ENCODE data around the gene ZDHHC14. TPM values are rescaled to one million over a fixed set of nuclear protein-coding genes. Genes with fewer than 3 reads are reported as not detected.

The ZDHHC14 gene
- total RNA-seq, 1 donor from 2014 or later = 9.3 TPM

DNA sequence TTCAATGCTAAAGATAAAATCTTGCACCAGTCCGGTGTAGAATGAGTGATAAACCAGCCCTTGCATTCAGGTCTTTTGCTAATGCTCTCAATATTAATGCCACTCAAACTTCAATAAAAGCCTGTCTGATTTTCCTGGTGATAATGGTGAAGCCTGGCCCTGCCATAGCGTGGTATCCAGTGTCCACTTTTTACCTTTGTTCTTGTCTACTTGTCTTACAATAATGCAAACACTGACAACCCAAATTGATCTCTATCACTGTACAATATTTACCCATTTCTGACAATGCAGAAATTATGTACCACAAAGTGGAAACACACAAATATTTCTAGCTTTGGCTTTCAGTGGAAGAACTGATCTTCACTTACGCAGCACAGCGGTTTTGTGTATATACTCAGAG lies 189.1 kb downstream of the ZDHHC14 start:
- H3K4me3 ChIP-seq = no peak overlapping the region
- H3K4me1 ChIP-seq = no peaks in the 10 kb centered on the region
- intact Hi-C loops (cut with DNase I) = no loop called here
- H3K9me3 ChIP-seq = no peaks in the 10 kb centered on the region
- ATAC-seq (no peak), DNase-seq (no peak)
- no peak overlapping the region for H3K27ac ChIP-seq
- no peaks in the 10 kb centered on the region for H3K36me3 ChIP-seq
- H3K27me3 ChIP-seq (ENCODE audit: low read depth) = no peaks in the 10 kb centered on the region
- no peak for TF ChIP-seq CTCF (IDR thresholded peaks at IDR 0.05)

- no peak for ATAC-seq
These were observed 189.8 kb downstream of the ZDHHC14 start for GRCh38 chr6:157570752-157571151.

DNA sequence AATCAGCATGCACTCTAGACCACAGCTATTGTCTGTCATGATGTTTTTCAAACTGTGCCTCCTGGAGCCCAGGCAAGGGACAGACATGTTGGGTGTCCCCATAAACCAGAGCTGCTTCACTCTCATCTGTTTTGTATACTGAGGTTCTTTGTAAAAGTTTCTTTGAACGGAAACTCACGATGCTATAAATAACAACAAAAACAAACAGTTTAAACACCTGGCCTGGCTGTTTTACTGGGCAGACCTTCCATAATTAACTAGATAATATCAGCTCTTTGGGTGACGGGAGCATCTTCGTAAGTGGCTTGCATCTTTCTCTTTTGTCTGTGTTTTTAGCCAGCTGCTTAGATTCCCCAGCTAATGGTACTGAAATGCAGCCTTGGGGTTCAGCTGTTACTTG lies 190.3 kb downstream of the ZDHHC14 start:
- no peak for DNase-seq
- H3K4me1 ChIP-seq = no peaks in the 10 kb centered on the region
- no peak overlapping the region for H3K27ac ChIP-seq
- H3K27me3 ChIP-seq (ENCODE audit: low read depth) = no peaks in the 10 kb centered on the region
- TF ChIP-seq CTCF (IDR thresholded peaks at IDR 0.05) = no peak
- no peak overlapping the region for H3K4me3 ChIP-seq
- intact Hi-C loops (cut with DNase I) = no loop called here
- ATAC-seq = no peak
- H3K9me3 ChIP-seq = no peaks in the 10 kb centered on the region
- no peaks in the 10 kb centered on the region for H3K36me3 ChIP-seq

More at GRCh38 chr6:157570752-157571151, 189.8 kb downstream of the ZDHHC14 start:
- DNase-seq = no peak
- Histone ChIP-seq H3K9me3 (no peaks in the 10 kb centered on the region), H3K4me1 (no peaks in the 10 kb centered on the region), H3K27ac (no peak overlapping the region), H3K36me3 (no peaks in the 10 kb centered on the region), H3K4me3 (no peak overlapping the region), H3K27me3 (ENCODE audit: low read depth) (no peaks in the 10 kb centered on the region)
- intact Hi-C loops (cut with DNase I) = no loop called here
- TF ChIP-seq CTCF (IDR thresholded peaks at IDR 0.05) = no peak

- no peak for ATAC-seq
- intact Hi-C loops (cut with DNase I) = no loop called here
These were observed 191.0 kb downstream of the ZDHHC14 start for GRCh38 chr6:157571950-157572349.

GRCh38 chr6:157574851-157575424 lies 193.9 kb downstream of the ZDHHC14 start:
- no peak for TF ChIP-seq CTCF (IDR thresholded peaks at IDR 0.05)
- intact Hi-C loops (cut with DNase I) = no loop called here
- DNase-seq = no peak
- H3K27ac ChIP-seq = no peak overlapping the region
- H3K9me3 ChIP-seq = no peaks in the 10 kb centered on the region
- H3K4me1 ChIP-seq = no peaks in the 10 kb centered on the region
- no peak overlapping the region for H3K4me3 ChIP-seq
- no peak for ATAC-seq
- H3K36me3 ChIP-seq = no peaks in the 10 kb centered on the region
- no peaks in the 10 kb centered on the region for H3K27me3 ChIP-seq (ENCODE audit: low read depth)

More at GRCh38 chr6:157571950-157572349, 191.0 kb downstream of the ZDHHC14 start:
- no peaks in the 10 kb centered on the region for H3K27me3 ChIP-seq (ENCODE audit: low read depth)
- no peaks in the 10 kb centered on the region for H3K9me3 ChIP-seq
- no peaks in the 10 kb centered on the region for H3K36me3 ChIP-seq
- DNase-seq = no peak
- no peak for TF ChIP-seq CTCF (IDR thresholded peaks at IDR 0.05)
- H3K27ac ChIP-seq = no peak overlapping the region
- H3K4me3 ChIP-seq = no peak overlapping the region
- H3K4me1 ChIP-seq = no peaks in the 10 kb centered on the region
